HG02588 (cell line): ENCODE measurements around the gene PLPP4.

Experiments used
- ATAC-seq: cut with Tn5 transposase; IDR thresholded peaks from one replicate; pipeline ENCODE4 v1.9.1; 2021; ENCODE audit warnings: mild to moderate bottlenecking, moderate library complexity; ENCODE audit not compliant: unreplicated experiment

The PLPP4 gene

GRCh38 chr10:120571266-120571665, 114.2 kb downstream of the PLPP4 start:
- no peak for ATAC-seq

GRCh38 chr10:120572307-120572706, 115.3 kb downstream of the PLPP4 start:
- ATAC-seq, result no peak

DNA sequence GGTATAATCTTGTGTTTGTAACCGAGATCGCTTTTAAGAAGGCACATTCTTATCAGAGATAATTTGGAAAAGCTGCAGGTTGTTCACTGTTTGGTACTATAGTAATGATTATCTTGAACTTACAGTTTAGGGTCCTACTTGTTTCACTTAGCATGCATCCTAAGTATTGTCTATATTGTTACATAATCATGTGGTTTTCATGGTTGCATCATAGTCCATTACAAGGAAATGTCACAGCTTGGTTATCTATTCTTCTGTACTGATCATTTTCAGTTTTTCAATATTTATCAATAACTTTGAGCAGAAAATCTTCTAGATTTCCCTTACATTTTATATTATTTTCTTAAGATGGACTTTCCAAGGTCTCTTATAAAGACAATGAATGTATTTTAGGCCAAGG, 116.3 kb downstream of the PLPP4 start:
- no peak for ATAC-seq

- no peak for ATAC-seq
These were observed 118.0 kb downstream of the PLPP4 start for GRCh38 chr10:120574981-120575380.

GRCh38 chr10:120575411-120575810, 118.4 kb downstream of the PLPP4 start:
- ATAC-seq, result no peak

- ATAC-seq, result no peak
These were observed 121.1 kb downstream of the PLPP4 start for GRCh38 chr10:120578134-120578533.

- ATAC-seq, result no peak
These were observed 121.9 kb downstream of the PLPP4 start for GRCh38 chr10:120578890-120579289.

GRCh38 chr10:120580918-120581895, 124.2 kb downstream of the PLPP4 start:
- no peak for ATAC-seq

- ATAC-seq, result no peak
These were observed 125.7 kb downstream of the PLPP4 start for GRCh38 chr10:120582753-120583152.

DNA sequence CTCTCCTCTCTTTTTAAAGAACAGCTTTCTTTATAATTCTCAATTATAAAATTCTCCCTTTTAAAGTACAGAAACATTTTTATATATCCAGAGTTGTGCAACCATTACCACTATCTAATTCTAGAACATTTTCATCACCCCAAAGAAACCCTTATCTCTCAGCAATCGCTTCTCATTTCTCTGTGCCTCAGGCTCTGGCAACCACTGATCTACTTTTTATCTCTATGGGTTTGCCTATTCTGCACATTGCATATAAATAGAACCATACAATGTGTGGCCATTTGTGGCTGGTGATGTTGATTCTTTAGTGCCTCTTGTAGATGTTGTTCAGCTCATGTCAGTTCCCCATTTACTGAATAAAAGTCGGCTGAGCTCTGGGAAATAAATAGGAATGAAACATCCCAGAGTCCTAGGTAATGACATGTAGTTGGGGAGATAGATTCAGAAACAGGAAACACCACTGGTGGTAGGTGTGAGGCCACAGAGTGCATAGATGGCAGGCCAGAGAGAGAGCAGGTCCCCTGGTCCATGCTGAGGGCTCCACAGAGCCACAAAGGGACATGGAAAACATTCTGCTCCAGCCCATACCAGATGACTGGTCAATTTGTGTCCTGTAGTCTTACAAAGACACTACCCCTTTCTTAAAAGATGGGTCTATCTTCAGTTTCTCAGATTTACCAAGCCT, 126.5 kb downstream of the PLPP4 start:
- ATAC-seq, result no peak

DNA sequence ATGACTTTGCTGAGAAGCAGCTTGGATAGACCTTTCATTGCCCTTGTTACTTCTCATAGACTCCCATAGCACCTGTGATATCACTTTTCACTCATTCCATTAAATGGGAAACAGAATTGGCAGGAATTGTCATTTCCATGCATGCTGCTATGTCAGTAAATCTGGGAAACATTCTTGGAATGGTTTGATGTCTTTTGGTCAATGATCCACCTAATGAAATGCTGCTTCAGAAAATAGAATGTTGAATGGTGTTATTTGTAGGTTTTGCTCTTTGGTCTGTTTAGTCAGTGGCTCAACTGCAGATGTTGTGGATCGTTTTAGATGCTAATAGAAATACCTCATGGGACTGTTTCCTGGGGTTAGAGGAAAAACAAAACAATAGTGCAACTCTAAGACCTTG, 127.8 kb downstream of the PLPP4 start:
- ATAC-seq, result no peak

DNA sequence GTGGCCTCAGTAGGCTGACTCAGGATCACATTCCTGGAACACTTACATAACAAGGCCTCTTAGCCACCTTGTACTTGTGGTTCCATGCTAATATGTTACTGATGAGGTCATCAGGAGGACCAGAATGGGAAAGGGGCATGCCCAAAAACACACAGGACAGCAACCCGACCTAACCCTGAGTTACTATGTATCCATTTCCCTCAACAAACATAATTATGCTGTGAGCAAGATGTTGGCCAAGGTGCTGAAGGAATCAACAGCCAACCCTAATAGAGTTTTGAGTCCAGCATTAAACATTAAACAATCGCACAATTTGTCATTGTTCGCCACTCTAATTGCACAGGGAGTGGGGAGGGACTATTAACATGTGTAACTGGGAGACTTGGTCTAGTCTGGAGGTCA, 129.4 kb downstream of the PLPP4 start:
- ATAC-seq, result no peak

DNA sequence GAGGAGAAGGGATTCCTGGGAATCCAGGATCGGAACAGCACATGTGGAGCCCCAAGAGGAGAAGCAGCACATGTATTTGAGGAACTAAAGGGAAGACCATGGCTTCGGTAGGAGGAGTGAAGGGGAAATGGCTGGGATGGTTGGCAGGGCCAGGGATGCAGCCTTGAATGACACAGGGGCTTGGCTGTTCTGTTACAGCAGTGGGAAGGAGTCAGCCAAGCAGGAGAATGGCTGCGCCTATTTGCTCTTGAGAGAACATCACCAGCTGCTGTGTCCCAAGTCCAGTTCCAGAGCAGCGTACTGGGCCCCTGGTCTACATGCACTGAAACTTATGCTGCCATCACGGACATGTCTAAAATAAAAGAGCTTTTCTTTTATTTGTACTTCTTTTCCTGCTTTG, 130.0 kb downstream of the PLPP4 start:
- no peak for ATAC-seq

DNA sequence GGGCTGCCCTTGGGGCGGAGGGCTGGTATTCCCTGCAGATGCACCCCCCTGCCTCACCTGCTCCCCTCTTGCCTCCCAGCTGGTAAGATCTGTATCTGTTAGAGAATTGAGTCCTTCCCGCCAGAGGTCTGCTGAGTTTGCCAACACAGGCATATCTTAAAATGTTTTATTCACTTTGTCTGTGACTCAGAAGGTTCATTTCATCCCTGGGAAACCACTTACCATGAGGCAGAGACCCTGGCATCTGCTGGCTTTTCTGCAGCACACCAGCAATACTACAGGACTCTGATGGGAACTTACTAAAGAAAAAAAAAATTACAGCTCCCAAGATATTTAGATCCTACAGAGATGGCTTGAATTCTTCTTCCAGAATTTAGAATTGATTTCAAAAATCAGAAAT, 131.3 kb downstream of the PLPP4 start:
- ATAC-seq, result no peak

DNA sequence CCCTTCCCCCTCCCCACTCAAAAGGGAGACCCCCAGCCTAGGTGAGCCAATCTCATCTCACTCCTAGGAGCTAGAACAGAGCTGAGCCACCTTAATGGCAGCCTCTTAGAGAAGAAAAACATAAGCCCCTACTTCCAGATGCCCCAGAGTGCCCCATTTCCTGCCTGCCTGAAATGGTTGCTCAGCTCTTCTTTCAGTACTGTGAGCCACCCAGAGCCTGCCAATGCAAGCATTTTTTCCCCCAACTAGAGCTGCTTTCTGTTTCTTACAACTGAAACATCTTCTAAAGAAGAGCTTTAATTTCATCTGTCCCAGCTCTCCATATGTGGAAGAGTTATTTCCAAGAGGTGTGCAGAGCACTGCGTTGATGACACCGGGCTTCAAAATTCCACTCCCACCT, 136.7 kb downstream of the PLPP4 start:
- ATAC-seq, result no peak

DNA sequence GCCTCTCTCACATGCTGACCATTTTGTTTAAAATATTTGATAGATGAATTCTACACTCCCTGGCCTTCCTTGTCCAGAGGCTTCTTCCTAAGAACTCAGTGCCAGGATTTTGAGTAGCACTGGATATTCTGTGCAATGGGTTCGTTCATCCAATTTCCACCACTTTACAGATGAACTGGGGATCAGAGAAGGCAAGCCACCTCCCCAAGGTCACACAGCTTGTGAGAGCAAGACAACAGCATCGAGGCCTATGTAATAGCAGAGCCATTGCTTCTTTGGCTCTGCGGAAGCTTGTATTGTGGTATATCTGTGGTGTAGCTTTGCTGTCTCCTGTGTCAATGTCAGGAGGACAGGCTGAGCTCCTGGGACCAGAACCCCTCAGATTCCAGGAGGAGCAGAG, 140.9 kb downstream of the PLPP4 start:
- ATAC-seq, result no peak

- no peak for ATAC-seq
These were observed 141.4 kb downstream of the PLPP4 start for GRCh38 chr10:120598386-120598785.

GRCh38 chr10:120599200-120599724, 142.2 kb downstream of the PLPP4 start:
- no peak for ATAC-seq

- ATAC-seq, result peak; percentile 36
These were observed 144.0 kb downstream of the PLPP4 start for GRCh38 chr10:120600871-120601649.

DNA sequence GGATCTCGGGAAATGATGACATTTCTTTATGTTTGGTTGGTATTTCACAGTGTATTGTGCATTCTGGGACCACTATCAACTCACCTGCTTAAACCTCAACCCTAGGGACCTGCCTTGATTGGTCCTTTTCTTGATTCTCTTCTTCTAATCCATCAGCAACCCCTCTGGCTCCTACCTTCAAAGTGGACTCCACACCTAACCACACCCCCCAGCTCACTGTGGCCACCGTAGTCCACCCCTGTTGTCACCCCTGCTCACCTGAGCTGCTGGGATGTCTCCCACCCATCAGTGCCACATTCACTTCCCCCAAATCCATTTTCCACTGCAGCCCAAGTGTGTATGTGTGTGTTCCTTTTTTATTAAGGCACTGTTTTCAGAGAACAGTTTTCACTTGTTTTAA, 145.0 kb downstream of the PLPP4 start:
- ATAC-seq, result no peak

DNA sequence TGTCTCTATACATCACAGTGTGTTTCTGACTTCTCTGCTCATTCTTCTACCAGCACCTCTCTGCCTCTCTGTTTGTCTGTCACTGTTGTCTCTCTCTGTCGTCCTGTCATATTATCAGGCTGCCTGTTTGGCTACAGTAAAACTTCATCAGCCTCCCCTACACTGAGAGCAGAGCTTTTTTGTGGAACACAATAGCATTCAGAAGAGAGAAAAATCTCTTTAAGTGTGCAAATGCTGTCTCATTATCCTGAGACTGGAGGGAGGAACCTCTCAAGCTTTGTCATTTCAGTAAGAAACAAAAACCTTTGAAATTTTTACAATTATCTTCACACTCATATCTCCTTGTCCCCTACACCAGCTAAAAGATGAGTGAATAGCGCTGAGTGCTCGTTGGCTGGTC, 148.4 kb downstream of the PLPP4 start:
- ATAC-seq, result no peak
